Keratinocyte (primary cell): Measurements from ENCODE around the gene SCMH1. TPM values are rescaled to one million over a fixed set of nuclear protein-coding genes. Genes with fewer than 3 reads are reported as not detected.

ENCODE experiments used
- DNase-seq: peaks from one replicate; pipeline ENCODE4 v3.0.0-alpha.2; 2011; ENCODE audit warnings: low read depth, missing footprints, low spot score
- FAIRE-seq: peaks from 2 replicates; lab custom pipeline; 2011; peaks lifted over from hg19 to GRCh38; lab: Jason Lieb, UNC
- H2AFZ ChIP-seq: 2 replicates; pipeline ENCODE4 v1.6.0; 2012; ENCODE audit warnings: low read length, control low read depth, inconsistent platforms; ENCODE audit not compliant: control insufficient read depth
- H3K27ac ChIP-seq: 2 replicates; pipeline ENCODE4 v1.5.1; 2011; ENCODE audit warnings: low read length; ENCODE audit not compliant: control insufficient read depth, insufficient read depth
- H3K27me3 ChIP-seq: 3 replicates; pipeline ENCODE4 v1.6.0; 2011; ENCODE audit warnings: low read length; ENCODE audit not compliant: control insufficient read depth, insufficient read depth; ENCODE audit errors: extremely low read depth
- H3K36me3 ChIP-seq, 2 experiments: 2 replicates in 1 of 2; 3 replicates in 1 of 2; pipeline ENCODE4 v1.5.1; 2011; ENCODE audit warnings: low read length in 2 of 2, mild to moderate bottlenecking in 1 of 2; ENCODE audit not compliant: control insufficient read depth in 2 of 2, insufficient read depth in 2 of 2; ENCODE audit errors: extremely low read depth in 1 of 2
- H3K4me1 ChIP-seq: 3 replicates; pipeline ENCODE4 v1.5.1; 2011; ENCODE audit warnings: low read length; ENCODE audit not compliant: control insufficient read depth, insufficient read depth; ENCODE audit errors: extremely low read depth
- H3K4me2 ChIP-seq: 3 replicates; pipeline ENCODE4 v1.6.0; 2011; ENCODE audit warnings: low read depth, low read length; ENCODE audit not compliant: control insufficient read depth, insufficient read depth; ENCODE audit errors: extremely low read depth
- H3K4me3 ChIP-seq, 3 experiments: fragments of 200-600 bp in 1 of 3; sonication (generic) in 1 of 3; 2 replicates in 2 of 3; 3 replicates in 1 of 3; pipeline ENCODE4 v1.5.1; 2011 to 2016; ENCODE audit warnings: low read length in 3 of 3, mild to moderate bottlenecking in 3 of 3, control low read depth in 2 of 3, inconsistent platforms in 1 of 3, low read depth in 1 of 3, mixed read lengths in 1 of 3, mixed run types in 1 of 3, moderate library complexity in 1 of 3; ENCODE audit not compliant: control insufficient read depth in 2 of 3, insufficient read depth in 2 of 3; ENCODE audit errors: extremely low read depth in 1 of 3
- H3K79me2 ChIP-seq: 2 replicates; pipeline ENCODE4 v1.6.0; 2012; ENCODE audit warnings: low read length; ENCODE audit not compliant: control insufficient read depth, insufficient read depth
- H3K9ac ChIP-seq: 3 replicates; pipeline ENCODE4 v1.6.0; 2011; ENCODE audit warnings: low read length; ENCODE audit not compliant: control insufficient read depth, insufficient read depth; ENCODE audit errors: extremely low read depth
- H3K9me1 ChIP-seq: 3 replicates; pipeline ENCODE4 v1.6.0; 2011; ENCODE audit warnings: low read length; ENCODE audit not compliant: control insufficient read depth, insufficient read depth; ENCODE audit errors: extremely low read depth
- H3K9me3 ChIP-seq: 2 replicates; pipeline ENCODE4 v1.5.1; 2012; ENCODE audit warnings: low read depth, low read length; ENCODE audit not compliant: control insufficient read depth
- H4K20me1 ChIP-seq: 3 replicates; pipeline ENCODE4 v1.6.0; 2011; ENCODE audit warnings: low read length; ENCODE audit not compliant: control insufficient read depth, insufficient read depth; ENCODE audit errors: extremely low read depth
- EZH2 ChIP-seq: IDR thresholded peaks from one replicate; pipeline ENCODE4 v1.6.1; 2012; ENCODE audit warnings: inconsistent platforms, mild to moderate bottlenecking, low read length, moderate library complexity
- dilution Hi-C: fragments of 300-500 bp; cut with MboI; formaldehyde crosslinking; loops from one replicate; pipeline ENCODE4 v1.7.0; 2020; ENCODE audit warnings: low sequenced_read_pairs; ENCODE audit not compliant: extremely low pct_ligation_motif_present
- polyA plus RNA-seq, 5 experiments: library from polyadenylated mRNA; depleted of rRNA in 3 of 5; stranded (reverse) in 3 of 5; stranded (forward) in 1 of 5; unstranded in 1 of 5; fragments of >200 nt; gene quantifications; 1 replicate in 1 of 5; 2 replicates in 3 of 5; 3 replicates in 1 of 5; pipeline versions ENCODE4 v1.2.1 to v1.2.3, GENCODE V29; 2011 to 2012; ENCODE audit warnings: missing spikeins in 2 of 5, low read depth in 1 of 5, low replicate concordance in 1 of 5
- TF ChIP-seq, protein P1 (sequence below), 3 experiments: IDR thresholded peaks in 1 of 3; conservative IDR thresholded peaks in 1 of 3; optimal IDR thresholded peaks in 1 of 3; 2 replicates in 2 of 3; 3 replicates in 1 of 3; pipeline versions ENCODE3 to v1.5.1; 2011; ENCODE audit warnings: low read length in 3 of 3, mild to moderate bottlenecking in 3 of 3, moderate library complexity in 2 of 3, control low read depth in 1 of 3, inconsistent platforms in 1 of 3; ENCODE audit not compliant: insufficient read depth in 2 of 3; ENCODE audit errors: extremely low read depth in 1 of 3

SCMH1 gene
- polyA plus RNA-seq, 1 donor (not counting 4 experiments of a cell fraction or from before 2014, with no cell fraction given) = 29.9 TPM

- DNase-seq (no peak), FAIRE-seq (no peak)
- no peak overlapping the region for H2AFZ ChIP-seq
- TF ChIP-seq, protein P1, sequence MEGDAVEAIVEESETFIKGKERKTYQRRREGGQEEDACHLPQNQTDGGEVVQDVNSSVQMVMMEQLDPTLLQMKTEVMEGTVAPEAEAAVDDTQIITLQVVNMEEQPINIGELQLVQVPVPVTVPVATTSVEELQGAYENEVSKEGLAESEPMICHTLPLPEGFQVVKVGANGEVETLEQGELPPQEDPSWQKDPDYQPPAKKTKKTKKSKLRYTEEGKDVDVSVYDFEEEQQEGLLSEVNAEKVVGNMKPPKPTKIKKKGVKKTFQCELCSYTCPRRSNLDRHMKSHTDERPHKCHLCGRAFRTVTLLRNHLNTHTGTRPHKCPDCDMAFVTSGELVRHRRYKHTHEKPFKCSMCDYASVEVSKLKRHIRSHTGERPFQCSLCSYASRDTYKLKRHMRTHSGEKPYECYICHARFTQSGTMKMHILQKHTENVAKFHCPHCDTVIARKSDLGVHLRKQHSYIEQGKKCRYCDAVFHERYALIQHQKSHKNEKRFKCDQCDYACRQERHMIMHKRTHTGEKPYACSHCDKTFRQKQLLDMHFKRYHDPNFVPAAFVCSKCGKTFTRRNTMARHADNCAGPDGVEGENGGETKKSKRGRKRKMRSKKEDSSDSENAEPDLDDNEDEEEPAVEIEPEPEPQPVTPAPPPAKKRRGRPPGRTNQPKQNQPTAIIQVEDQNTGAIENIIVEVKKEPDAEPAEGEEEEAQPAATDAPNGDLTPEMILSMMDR (optimal IDR thresholded peaks at IDR 0.05 in 1 of 3, IDR thresholded peaks at IDR 0.05 in 1 of 3, conservative IDR thresholded peaks at IDR 0.05 in 1 of 3; ENCODE audit: extremely low read depth in 1 of 3, insufficient read depth in 2 of 3, low read length in 3 of 3) = no peak
- TF ChIP-seq EZH2 = no peak
- dilution Hi-C loops = no loop called here
- no peak overlapping the region for H3K4me3 ChIP-seq
- H3K79me2 ChIP-seq = no peaks in the 10 kb centered on the region
- H3K27me3 ChIP-seq = no peaks in the 10 kb centered on the region
- H3K9ac ChIP-seq = no peak overlapping the region
- peaks cover 2% of the 10 kb centered on the region for H3K9me3 ChIP-seq
- H3K4me1 ChIP-seq = no peaks in the 10 kb centered on the region
- H3K27ac ChIP-seq = no peak overlapping the region
- H3K9me1 ChIP-seq = no peaks in the 10 kb centered on the region
- H4K20me1 ChIP-seq = no peaks in the 10 kb centered on the region
- H3K36me3 ChIP-seq = no peaks in the 10 kb centered on the region
- H3K4me2 ChIP-seq = no peak overlapping the region
Observed at GRCh38 chr1:41249319-41249718, 7.2 kb upstream of the SCMH1 start.

- H3K27me3 ChIP-seq = no peaks in the 10 kb centered on the region
- no peaks in the 10 kb centered on the region for H3K36me3 ChIP-seq
- no peaks in the 10 kb centered on the region for H3K9me3 ChIP-seq
- no peak overlapping the region for H3K4me2 ChIP-seq
- no peak for FAIRE-seq
- H3K4me1 ChIP-seq = peaks cover 4% of the 10 kb centered on the region
- TF ChIP-seq, protein P1 (optimal IDR thresholded peaks at IDR 0.05 in 1 of 3, IDR thresholded peaks at IDR 0.05 in 1 of 3, conservative IDR thresholded peaks at IDR 0.05 in 1 of 3; ENCODE audit: extremely low read depth in 1 of 3, insufficient read depth in 2 of 3, low read length in 3 of 3) = no peak
- TF ChIP-seq EZH2 = no peak
- dilution Hi-C loops = no loop called here
- H3K4me3 ChIP-seq = no peak overlapping the region
- no peak overlapping the region for H3K27ac ChIP-seq
- H3K9me1 ChIP-seq = no peaks in the 10 kb centered on the region
- H2AFZ ChIP-seq = no peak overlapping the region
- no peaks in the 10 kb centered on the region for H3K79me2 ChIP-seq
- DNase-seq = no peak
- no peaks in the 10 kb centered on the region for H4K20me1 ChIP-seq
- no peak overlapping the region for H3K9ac ChIP-seq
Observed at GRCh38 chr1:41246568-41246967, 4.5 kb upstream of the SCMH1 start.
